Measurements from ENCODE around the gene POTEC. TPM values are rescaled to one million over a fixed set of nuclear protein-coding genes. Genes with fewer than 3 reads are reported as not detected.
"Not testable (repeated sequence)": the region's sequence is repeated elsewhere in the genome, so short reads cannot be mapped to it uniquely, and the experiment has no call there.

The POTEC gene
- not detected in 2 replicates for total RNA-seq
- long read RNA-seq, result 0 reads

DNA sequence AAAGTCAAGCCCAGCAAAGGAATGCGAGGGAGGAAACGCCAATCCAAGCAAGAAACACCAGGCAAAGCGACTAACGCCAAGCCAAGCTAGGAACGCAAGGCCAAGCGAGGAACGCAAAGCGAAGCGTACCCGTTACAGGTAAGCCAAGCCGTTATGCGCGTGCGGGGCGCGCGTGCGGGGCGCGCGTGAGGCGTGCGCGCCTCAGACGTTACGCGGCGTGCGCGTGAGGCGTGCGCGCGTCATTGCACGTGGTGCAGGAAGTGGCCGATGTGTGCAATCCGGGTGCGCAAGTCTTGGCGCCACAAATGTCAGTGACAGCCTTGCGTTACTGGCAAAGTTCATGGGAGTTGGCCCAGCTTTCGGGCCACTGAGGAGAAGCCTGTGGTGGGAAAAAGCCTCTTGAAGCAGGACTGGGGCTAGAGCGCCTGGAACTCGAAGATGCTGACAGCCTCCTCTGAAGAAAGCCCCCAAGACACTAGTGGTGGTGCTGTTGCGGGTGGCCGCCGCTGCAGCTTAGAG, at the start of gene POTEC:
TSS of gene POTEC (minus strand) at position 155 of the 519 bp plus-strand sequence. CDS start 454 bp downstream, outside the sequence.
- H3K4me3 Mint-ChIP-seq (ENCODE audit: unreplicated experiment); H3K36me3 Mint-ChIP-seq (ENCODE audit: unreplicated experiment); H3K27me3 Mint-ChIP-seq (ENCODE audit: unreplicated experiment); H3K4me1 Mint-ChIP-seq (ENCODE audit: unreplicated experiment); H3K27ac Mint-ChIP-seq (ENCODE audit: unreplicated experiment); DNase-seq (ENCODE audit: extremely low spot score, unreplicated experiment); H3K9me3 Mint-ChIP-seq (ENCODE audit: unreplicated experiment): not testable (repeated sequence)

GRCh38 chr18:14577971-14578370, 34.6 kb upstream of the POTEC start:
- no peak overlapping the region for H3K4me3 Mint-ChIP-seq (ENCODE audit: unreplicated experiment)
- H3K36me3 Mint-ChIP-seq (ENCODE audit: unreplicated experiment), result no peaks in the 10 kb centered on the region
- no peak overlapping the region for H3K27ac Mint-ChIP-seq (ENCODE audit: unreplicated experiment)
- peaks cover 25% of the 10 kb centered on the region for H3K9me3 Mint-ChIP-seq (ENCODE audit: unreplicated experiment)
- H3K4me1 Mint-ChIP-seq (ENCODE audit: unreplicated experiment), result no peaks in the 10 kb centered on the region
- TF ChIP-seq CTCF (IDR thresholded peaks at IDR 0.05), result no peak
- DNase-seq (ENCODE audit: extremely low spot score, unreplicated experiment), result no peak
- H3K27me3 Mint-ChIP-seq (ENCODE audit: unreplicated experiment), result no peaks in the 10 kb centered on the region

GRCh38 chr18:14559502-14559901, 16.1 kb upstream of the POTEC start:
- DNase-seq (ENCODE audit: extremely low spot score, unreplicated experiment); H3K9me3 Mint-ChIP-seq (ENCODE audit: unreplicated experiment); H3K4me1 Mint-ChIP-seq (ENCODE audit: unreplicated experiment); H3K36me3 Mint-ChIP-seq (ENCODE audit: unreplicated experiment); H3K27me3 Mint-ChIP-seq (ENCODE audit: unreplicated experiment); H3K27ac Mint-ChIP-seq (ENCODE audit: unreplicated experiment); H3K4me3 Mint-ChIP-seq (ENCODE audit: unreplicated experiment): not testable (repeated sequence)

DNA sequence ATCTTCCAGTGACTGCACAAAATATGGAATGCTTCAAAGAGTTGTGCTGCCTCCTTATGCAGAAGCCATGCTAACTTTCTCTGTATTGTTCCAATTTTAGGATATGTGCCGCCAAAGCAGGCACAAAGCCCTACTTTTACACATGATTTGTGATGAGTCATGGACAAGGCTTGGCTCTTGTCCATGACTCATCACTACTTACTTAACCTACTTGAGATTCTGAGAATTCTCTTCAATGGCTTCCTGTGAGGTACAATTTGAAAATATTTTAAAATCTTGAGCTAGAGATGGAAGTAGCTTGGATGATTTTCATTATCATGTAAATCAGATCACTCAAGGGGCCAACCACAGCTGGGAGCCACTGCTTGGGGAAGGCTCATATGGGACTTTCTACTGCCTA, 11.7 kb downstream of the POTEC start:
- not testable (repeated sequence) for H3K4me3 Mint-ChIP-seq (ENCODE audit: unreplicated experiment); H3K27ac Mint-ChIP-seq (ENCODE audit: unreplicated experiment); DNase-seq (ENCODE audit: extremely low spot score, unreplicated experiment)

DNA sequence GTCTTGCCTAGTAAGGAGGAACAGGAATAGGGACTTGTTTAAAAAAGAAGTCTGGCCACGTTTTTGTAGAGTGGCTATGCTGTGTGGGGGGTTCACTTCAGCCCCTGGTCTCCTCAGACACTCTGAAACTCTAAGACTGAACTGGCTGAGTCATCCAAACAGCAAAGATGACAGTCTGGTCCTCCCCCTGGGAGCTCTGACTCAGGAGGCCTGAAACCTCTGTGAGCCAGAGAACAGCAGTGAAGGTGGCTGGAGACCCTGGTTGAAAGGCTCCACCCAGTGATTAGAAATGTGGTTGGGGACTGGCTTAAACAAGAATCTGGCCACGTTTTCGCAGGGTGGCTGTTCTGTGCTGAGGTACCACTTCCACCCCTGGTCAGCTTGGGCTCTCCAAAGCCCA, 32.7 kb downstream of the POTEC start:
- not testable (repeated sequence) for H3K27me3 Mint-ChIP-seq (ENCODE audit: unreplicated experiment); H3K4me3 Mint-ChIP-seq (ENCODE audit: unreplicated experiment); DNase-seq (ENCODE audit: extremely low spot score, unreplicated experiment); H3K27ac Mint-ChIP-seq (ENCODE audit: unreplicated experiment); H3K4me1 Mint-ChIP-seq (ENCODE audit: unreplicated experiment); H3K36me3 Mint-ChIP-seq (ENCODE audit: unreplicated experiment)
- H3K9me3 Mint-ChIP-seq (ENCODE audit: unreplicated experiment), result peaks cover 10% of the 10 kb centered on the region

More for the DNA sequence above, 11.7 kb downstream of the POTEC start:
- H3K4me1 Mint-ChIP-seq (ENCODE audit: unreplicated experiment); H3K27me3 Mint-ChIP-seq (ENCODE audit: unreplicated experiment); H3K36me3 Mint-ChIP-seq (ENCODE audit: unreplicated experiment); H3K9me3 Mint-ChIP-seq (ENCODE audit: unreplicated experiment): not testable (repeated sequence)

DNA sequence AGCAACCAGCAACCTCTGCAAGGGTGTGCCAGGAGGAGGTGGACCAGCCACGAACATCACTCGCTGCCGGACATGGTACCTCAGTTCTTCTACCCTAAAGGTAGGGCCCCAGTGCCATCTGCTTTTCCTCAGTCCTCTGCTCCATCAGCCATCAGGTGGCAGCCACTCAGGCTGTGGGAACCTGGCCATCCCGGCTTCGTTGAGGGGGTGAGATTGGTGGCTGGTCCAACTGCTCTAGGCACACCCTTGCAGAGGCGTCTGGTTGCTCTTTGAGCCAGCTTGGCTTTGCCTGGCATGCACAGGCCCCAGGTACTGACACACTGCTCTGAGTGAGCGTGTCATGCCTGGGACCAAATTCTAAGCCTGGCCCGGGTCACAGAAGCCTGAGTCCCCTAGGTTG, 39.7 kb downstream of the POTEC start:
- not testable (repeated sequence) for DNase-seq (ENCODE audit: extremely low spot score, unreplicated experiment); H3K36me3 Mint-ChIP-seq (ENCODE audit: unreplicated experiment); H3K4me1 Mint-ChIP-seq (ENCODE audit: unreplicated experiment); H3K9me3 Mint-ChIP-seq (ENCODE audit: unreplicated experiment); H3K4me3 Mint-ChIP-seq (ENCODE audit: unreplicated experiment); H3K27me3 Mint-ChIP-seq (ENCODE audit: unreplicated experiment); H3K27ac Mint-ChIP-seq (ENCODE audit: unreplicated experiment)

- H3K36me3 Mint-ChIP-seq (ENCODE audit: unreplicated experiment); H3K4me1 Mint-ChIP-seq (ENCODE audit: unreplicated experiment); H3K27me3 Mint-ChIP-seq (ENCODE audit: unreplicated experiment); H3K4me3 Mint-ChIP-seq (ENCODE audit: unreplicated experiment); H3K9me3 Mint-ChIP-seq (ENCODE audit: unreplicated experiment); H3K27ac Mint-ChIP-seq (ENCODE audit: unreplicated experiment); DNase-seq (ENCODE audit: extremely low spot score, unreplicated experiment): not testable (repeated sequence)
Observed at GRCh38 chr18:14501894-14502293, 41.5 kb downstream of the POTEC start.

- DNase-seq (ENCODE audit: extremely low spot score, unreplicated experiment); H3K4me3 Mint-ChIP-seq (ENCODE audit: unreplicated experiment); H3K27ac Mint-ChIP-seq (ENCODE audit: unreplicated experiment); H3K27me3 Mint-ChIP-seq (ENCODE audit: unreplicated experiment); H3K4me1 Mint-ChIP-seq (ENCODE audit: unreplicated experiment); H3K36me3 Mint-ChIP-seq (ENCODE audit: unreplicated experiment): not testable (repeated sequence)
- peaks cover 11% of the 10 kb centered on the region for H3K9me3 Mint-ChIP-seq (ENCODE audit: unreplicated experiment)
Observed at GRCh38 chr18:14489256-14490014, 54.0 kb downstream of the POTEC start.

DNA sequence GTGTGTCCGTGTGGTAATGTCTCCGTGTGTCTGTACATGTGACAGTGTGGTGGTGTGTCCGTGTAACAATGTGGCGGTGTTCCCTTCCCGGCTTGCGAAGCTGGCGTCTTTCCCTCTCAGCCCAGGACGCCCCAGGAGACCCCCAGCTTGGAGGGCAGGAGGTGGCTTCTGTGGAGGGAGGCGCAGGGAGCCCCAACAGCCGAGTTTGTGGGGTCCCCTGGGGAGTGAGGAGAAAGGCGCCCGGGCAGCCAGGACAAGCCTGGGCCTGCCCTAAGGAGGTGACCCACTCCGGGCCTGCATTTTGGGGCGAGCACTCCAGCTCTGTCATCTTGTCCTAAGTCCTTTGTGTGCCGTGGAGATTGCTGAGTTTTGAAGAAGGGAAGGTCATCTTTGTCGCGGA, 54.6 kb downstream of the POTEC start:
- DNase-seq (ENCODE audit: extremely low spot score, unreplicated experiment); H3K27ac Mint-ChIP-seq (ENCODE audit: unreplicated experiment); H3K4me1 Mint-ChIP-seq (ENCODE audit: unreplicated experiment); H3K36me3 Mint-ChIP-seq (ENCODE audit: unreplicated experiment); H3K4me3 Mint-ChIP-seq (ENCODE audit: unreplicated experiment); H3K27me3 Mint-ChIP-seq (ENCODE audit: unreplicated experiment): not testable (repeated sequence)
- H3K9me3 Mint-ChIP-seq (ENCODE audit: unreplicated experiment), result peaks cover 10% of the 10 kb centered on the region

DNA sequence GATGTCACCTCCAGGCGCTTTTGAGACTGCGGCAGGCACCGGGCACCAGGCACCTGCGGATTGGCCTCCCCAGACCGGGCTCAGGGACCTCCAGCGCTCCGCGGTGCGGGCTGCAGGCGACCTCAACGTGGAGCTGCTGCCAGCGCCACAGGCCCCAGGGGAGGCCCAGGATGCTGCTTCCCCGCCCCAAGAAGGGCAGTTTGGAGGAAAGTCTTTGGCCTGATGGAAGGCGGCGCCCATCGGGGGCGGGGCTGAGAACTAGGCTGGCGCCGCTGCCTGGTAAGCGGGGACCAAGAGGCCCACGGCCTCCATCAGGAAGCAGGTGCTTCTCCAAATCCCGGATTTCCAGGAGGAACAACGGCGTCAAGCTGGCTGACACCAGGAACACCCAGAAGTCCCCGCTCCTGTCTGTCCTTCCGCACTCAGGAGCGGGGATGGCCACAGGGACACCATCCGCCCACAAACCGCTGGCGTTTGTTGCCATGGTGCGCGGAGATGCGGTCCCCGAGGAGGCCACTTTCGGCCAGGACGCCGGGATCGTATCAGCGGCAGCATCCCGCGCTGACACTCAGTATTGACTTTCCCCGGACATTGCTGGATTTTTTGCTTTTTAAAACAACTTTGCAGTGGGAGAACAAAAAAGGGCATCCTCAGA, 56.3 kb downstream of the POTEC start:
- H3K4me1 Mint-ChIP-seq (ENCODE audit: unreplicated experiment); H3K27me3 Mint-ChIP-seq (ENCODE audit: unreplicated experiment); H3K36me3 Mint-ChIP-seq (ENCODE audit: unreplicated experiment); H3K4me3 Mint-ChIP-seq (ENCODE audit: unreplicated experiment); DNase-seq (ENCODE audit: extremely low spot score, unreplicated experiment); H3K27ac Mint-ChIP-seq (ENCODE audit: unreplicated experiment): not testable (repeated sequence)
- peaks cover 10% of the 10 kb centered on the region for H3K9me3 Mint-ChIP-seq (ENCODE audit: unreplicated experiment)

DNA sequence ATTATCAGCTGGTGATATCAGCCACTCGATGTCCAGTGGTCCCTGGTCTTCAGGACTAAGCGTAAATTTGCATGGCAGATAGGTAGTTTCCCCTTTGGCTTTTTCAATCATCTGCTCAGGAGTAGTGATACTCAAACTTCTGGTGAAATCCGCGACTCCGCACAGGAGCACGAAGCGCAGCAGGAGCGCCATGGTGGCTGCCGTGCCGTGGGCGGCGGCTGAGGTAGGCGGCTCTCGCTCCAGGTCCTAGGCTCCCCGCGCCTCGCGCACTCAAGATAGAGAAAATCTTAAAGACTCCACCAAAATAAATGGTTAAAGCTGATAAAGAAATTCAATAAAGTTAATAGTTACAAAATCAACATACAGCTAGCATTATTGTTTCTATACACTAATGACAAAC, 64.3 kb downstream of the POTEC start:
- H3K9me3 Mint-ChIP-seq (ENCODE audit: unreplicated experiment), result peaks cover 10% of the 10 kb centered on the region
- H3K27me3 Mint-ChIP-seq (ENCODE audit: unreplicated experiment); H3K4me1 Mint-ChIP-seq (ENCODE audit: unreplicated experiment); H3K27ac Mint-ChIP-seq (ENCODE audit: unreplicated experiment); H3K4me3 Mint-ChIP-seq (ENCODE audit: unreplicated experiment); DNase-seq (ENCODE audit: extremely low spot score, unreplicated experiment); H3K36me3 Mint-ChIP-seq (ENCODE audit: unreplicated experiment): not testable (repeated sequence)

Measured in osteocyte (in vitro differentiated cells).